Pancreas (tissue), 10 donors: ENCODE results near the gene ORC2. TPM values are rescaled to one million over a fixed set of nuclear protein-coding genes. Genes with fewer than 3 reads are reported as not detected.

Source experiments
- ATAC-seq, 4 donors: fragments of 200-7000 bp; cut with Tn5 transposase; one replicate each; pipeline versions ENCODE4 v1.8.0 to v1.9.1; 2020; ENCODE audit warnings: mild to moderate bottlenecking in 4 of 4, moderate library complexity in 4 of 4
- DNase-seq, 6 donors: peaks; one replicate each; pipeline ENCODE4 v3.0.0-alpha.2; 2020
- FAIRE-seq: peaks from 2 replicates; lab custom pipeline; 2012; peaks lifted over from hg19 to GRCh38; lab: Jason Lieb, UNC
- H3K27ac ChIP-seq, 4 donors: fragments of 200-600 bp; sonication (generic); 1 replicate in 3 of 4; 2 replicates in 1 of 4; pipeline versions ENCODE4 v1.5.0 to v1.8.0; 2020
- H3K27me3 ChIP-seq, 4 donors: fragments of 200-600 bp; one replicate each; pipeline ENCODE4 v1.8.0; 2021
- H3K36me3 ChIP-seq, 3 donors: fragments of 200-600 bp; sonication (generic) in 1 of 3; one replicate each; pipeline versions ENCODE4 v1.5.0 to v1.8.0; 2020 to 2021
- H3K4me1 ChIP-seq, 3 donors: fragments of 200-600 bp; one replicate each; pipeline ENCODE4 v1.8.0; 2021
- H3K4me3 ChIP-seq, 4 donors: fragments of 200-600 bp; sonication (generic) in 2 of 4; one replicate each; pipeline versions ENCODE4 v1.5.0 to v1.8.0; 2020 to 2021
- H3K9me3 ChIP-seq, 4 donors: fragments of 200-600 bp; one replicate each; pipeline ENCODE4 v1.8.0; 2021
- CTCF ChIP-seq, 4 donors: fragments of 200-600 bp; sonication (generic) in 3 of 4; IDR thresholded peaks; one replicate each; pipeline versions ENCODE4 v1.5.0 to v1.8.0; 2021; ENCODE audit warnings: antibody characterized with exemption in 4 of 4
- WGBS, 2 donors: extraction: QIAGEN DNeasy Blood & Tissue Kit; methylation state at CpG; one replicate each; pipeline ENCODE4 v1.1.7; 2013; 5-methylcytosine and 5-hydroxymethylcytosine counted together
- intact Hi-C, 3 donors: fragments of 100-400 bp; cut with DNase I; formaldehyde crosslinking; loops; one replicate each; pipeline versions ENCODE4 v1.11.1 to v1.14.2; 2022
- polyA plus RNA-seq, 2 donors: library from polyadenylated mRNA; stranded (reverse); fragments of 200-250 nt; gene quantifications; one replicate each; pipeline ENCODE4 v1.2.3, GENCODE V29; 2013
- total RNA-seq, 6 donors: library from RNA; stranded (reverse); fragmentation: NEBNext Ultra II Directional in 4 of 6; extraction: Animal tissue kit (Norgen Biotek cat#: 25700) in 4 of 6; gene quantifications; one replicate each; pipeline versions ENCODE4 v1.2.1 to v1.2.4, GENCODE V29; 2021 to 2023
- donor health status: healthy with polysubstance abuse.
- donor health status: DM: no; HTN: no; CAD: no; lungs with moderate emphysema.
- donor health status: DM: no; HTN: no; CAD: no.
- donor health status: control.
- donor health status: control.
- donor health status: Bipolar disorder and iron deficiency.
- donor health status: DM: yes; HTN: yes; CAD: no.
- donor health status: DM: no; HTN: no; CAD: no.
- donor health status: DM: no; HTN: no; CAD: no.
- donor health status: DM: yes; HTN: yes; CAD: no.

The ORC2 gene
- total and polyA plus RNA-seq, 8 donors, result 9.2 to 17.8 (median 13.0) TPM

- H3K27ac ChIP-seq, result no peak overlapping the region
These were observed 18.1 kb downstream of the ORC2 start for GRCh38 chr2:200945395-200945729.

GRCh38 chr2:200944467-200945394 lies 18.7 kb downstream of the ORC2 start:
- intact Hi-C loops, result no loop called here
- no peak for DNase-seq
- Histone ChIP-seq H3K4me3 (no peak overlapping the region), H3K27ac (no peak overlapping the region), H3K9me3 (no peaks in the 10 kb centered on the region), H3K27me3 (no peaks in the 10 kb centered on the region), H3K4me1 (no peaks in the 10 kb centered on the region), H3K36me3 (peaks cover 0 to 41% (median 5%) of the 10 kb centered on the region in 3 donors)
- FAIRE-seq, result no peak
- peak in 2 of 4 donors; percentile 22 to 62 for ATAC-seq
- 94 to 98% methylated on average over 12 of the region's 12 CpGs for WGBS, 2 donors
- TF ChIP-seq CTCF (IDR thresholded peaks at IDR 0.05), result no peak

More at GRCh38 chr2:200945395-200945729, 18.1 kb downstream of the ORC2 start:
- intact Hi-C loops, result no loop called here
- peaks cover 0 to 35% (median 5%) of the 10 kb centered on the region in 3 donors for H3K36me3 ChIP-seq
- DNase-seq, result no peak
- H3K9me3 ChIP-seq, result no peaks in the 10 kb centered on the region
- H3K4me3 ChIP-seq, result no peak overlapping the region
- no peaks in the 10 kb centered on the region for H3K4me1 ChIP-seq
- no peaks in the 10 kb centered on the region for H3K27me3 ChIP-seq
- no peak for TF ChIP-seq CTCF (IDR thresholded peaks at IDR 0.05)
- no peak for ATAC-seq
- 96 to 97% methylated on average over 4 of the region's 4 CpGs for WGBS, 2 donors
- no peak for FAIRE-seq

- intact Hi-C loops, result no loop called here
- WGBS, 2 donors, result 74 to 95% methylated on average over 1 of the region's 1 CpG
- FAIRE-seq, result no peak
- no peak for DNase-seq
- TF ChIP-seq CTCF (IDR thresholded peaks at IDR 0.05), result no peak
- no peak overlapping the region for H3K27ac ChIP-seq
- H3K4me1 ChIP-seq, result no peaks in the 10 kb centered on the region
- peaks cover 0 to 36% (median 5%) of the 10 kb centered on the region in 3 donors for H3K36me3 ChIP-seq
- H3K27me3 ChIP-seq, result no peaks in the 10 kb centered on the region
- H3K9me3 ChIP-seq, result no peaks in the 10 kb centered on the region
- ATAC-seq, result no peak
- no peak overlapping the region for H3K4me3 ChIP-seq
These were observed 19.8 kb downstream of the ORC2 start for GRCh38 chr2:200943527-200944105.

- no peak for TF ChIP-seq CTCF (IDR thresholded peaks at IDR 0.05)
- no peaks in the 10 kb centered on the region for H3K4me1 ChIP-seq
- intact Hi-C loops, result no loop called here
- peaks cover 0 to 60% (median 9%) of the 10 kb centered on the region in 3 donors for H3K36me3 ChIP-seq
- WGBS, 2 donors, result 88 to 97% methylated on average over 1 of the region's 1 CpG
- ATAC-seq (no peak), FAIRE-seq (no peak), DNase-seq (no peak)
- no peaks in the 10 kb centered on the region for H3K27me3 ChIP-seq
- H3K27ac ChIP-seq, result no peak overlapping the region
- no peak overlapping the region for H3K4me3 ChIP-seq
- no peaks in the 10 kb centered on the region for H3K9me3 ChIP-seq
These were observed 23.6 kb downstream of the ORC2 start for GRCh38 chr2:200939832-200940231.
